ENCODE results near the gene NFATC2.

NFATC2 gene

GRCh38 chr20:51500311-51500710, 42.2 kb downstream of the NFATC2 start:
- TF ChIP-seq CTCF (IDR thresholded peaks at IDR 0.05; ENCODE audit: extremely low read depth, missing control alignments), result no peak
- peak; percentile 89 for DNase-seq (ENCODE audit: low spot score)

GRCh38 chr20:51498765-51499540, 43.6 kb downstream of the NFATC2 start:
- TF ChIP-seq CTCF (IDR thresholded peaks at IDR 0.05; ENCODE audit: extremely low read depth, missing control alignments), result no peak
- DNase-seq (ENCODE audit: low spot score), result no peak

GRCh38 chr20:51497542-51498467, 44.7 kb downstream of the NFATC2 start:
- no peak for TF ChIP-seq CTCF (IDR thresholded peaks at IDR 0.05; ENCODE audit: extremely low read depth, missing control alignments)

GRCh38 chr20:51496964-51497363, 45.6 kb downstream of the NFATC2 start:
- DNase-seq (ENCODE audit: low spot score), result no peak
- no peak for TF ChIP-seq CTCF (IDR thresholded peaks at IDR 0.05; ENCODE audit: extremely low read depth, missing control alignments)

More at GRCh38 chr20:51497542-51498467, 44.7 kb downstream of the NFATC2 start:
- peak; percentile 78 for DNase-seq (ENCODE audit: low spot score)

GRCh38 chr20:51495921-51496545, 46.5 kb downstream of the NFATC2 start:
- no peak for TF ChIP-seq CTCF (IDR thresholded peaks at IDR 0.05; ENCODE audit: extremely low read depth, missing control alignments)
- no peak for DNase-seq (ENCODE audit: low spot score)

- no peak for TF ChIP-seq CTCF (IDR thresholded peaks at IDR 0.05; ENCODE audit: extremely low read depth, missing control alignments)
- no peak for DNase-seq (ENCODE audit: low spot score)
Measured at GRCh38 chr20:51495291-51495690, 47.2 kb downstream of the NFATC2 start.
